ENCODE results near the gene HOXD11.

HOXD11 gene

DNA sequence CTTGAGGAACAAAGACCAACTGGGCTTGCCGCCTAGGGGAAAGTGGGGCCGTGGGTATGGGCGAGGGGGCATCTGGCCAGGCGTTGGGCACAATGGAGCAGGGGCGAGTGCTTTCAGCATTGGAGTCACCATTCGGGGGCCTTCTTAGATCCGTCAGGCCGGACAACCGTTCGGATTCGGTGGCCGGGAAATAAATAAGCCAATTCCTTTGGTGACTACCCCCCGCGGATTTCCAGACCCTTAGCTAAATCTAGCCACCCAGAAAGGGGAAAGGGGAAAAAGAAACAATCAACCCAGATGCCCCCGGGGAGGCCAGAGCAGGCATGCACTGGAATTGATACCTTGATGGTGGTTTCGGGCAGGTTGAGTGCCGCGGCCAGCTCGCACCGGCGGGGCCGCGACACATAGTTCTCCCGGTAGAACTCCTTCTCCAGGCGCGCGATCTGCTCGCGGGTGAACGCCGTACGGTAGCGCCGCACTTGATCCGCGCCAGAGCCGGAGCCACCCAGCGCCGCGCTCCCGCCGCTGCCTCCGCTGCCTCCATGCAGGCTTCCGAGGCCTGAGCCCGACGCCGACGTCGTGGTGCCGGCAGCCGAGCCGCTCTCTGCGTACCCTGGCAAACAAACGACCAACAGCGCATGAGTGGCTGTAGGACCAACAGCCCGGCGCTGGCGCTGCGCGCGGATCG lies 25.1 kb upstream of the HOXD11 start:
- DNase-seq = no peak

DNA sequence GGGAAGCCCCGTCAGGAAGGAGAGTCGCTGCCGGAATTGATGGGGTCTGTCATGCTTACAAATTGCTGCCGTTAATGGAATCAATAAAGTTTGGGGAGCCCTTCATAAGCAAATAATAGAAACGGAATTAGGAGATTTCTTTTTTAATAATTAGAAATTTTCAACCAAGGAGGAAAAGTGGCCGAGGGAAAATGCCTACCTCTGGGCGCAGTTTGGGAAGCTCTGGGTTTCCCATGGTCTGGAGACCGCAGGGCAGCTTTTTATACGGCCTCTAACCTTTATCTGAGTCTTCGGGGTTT lies 24.6 kb upstream of the HOXD11 start:
- DNase-seq = no peak

DNA sequence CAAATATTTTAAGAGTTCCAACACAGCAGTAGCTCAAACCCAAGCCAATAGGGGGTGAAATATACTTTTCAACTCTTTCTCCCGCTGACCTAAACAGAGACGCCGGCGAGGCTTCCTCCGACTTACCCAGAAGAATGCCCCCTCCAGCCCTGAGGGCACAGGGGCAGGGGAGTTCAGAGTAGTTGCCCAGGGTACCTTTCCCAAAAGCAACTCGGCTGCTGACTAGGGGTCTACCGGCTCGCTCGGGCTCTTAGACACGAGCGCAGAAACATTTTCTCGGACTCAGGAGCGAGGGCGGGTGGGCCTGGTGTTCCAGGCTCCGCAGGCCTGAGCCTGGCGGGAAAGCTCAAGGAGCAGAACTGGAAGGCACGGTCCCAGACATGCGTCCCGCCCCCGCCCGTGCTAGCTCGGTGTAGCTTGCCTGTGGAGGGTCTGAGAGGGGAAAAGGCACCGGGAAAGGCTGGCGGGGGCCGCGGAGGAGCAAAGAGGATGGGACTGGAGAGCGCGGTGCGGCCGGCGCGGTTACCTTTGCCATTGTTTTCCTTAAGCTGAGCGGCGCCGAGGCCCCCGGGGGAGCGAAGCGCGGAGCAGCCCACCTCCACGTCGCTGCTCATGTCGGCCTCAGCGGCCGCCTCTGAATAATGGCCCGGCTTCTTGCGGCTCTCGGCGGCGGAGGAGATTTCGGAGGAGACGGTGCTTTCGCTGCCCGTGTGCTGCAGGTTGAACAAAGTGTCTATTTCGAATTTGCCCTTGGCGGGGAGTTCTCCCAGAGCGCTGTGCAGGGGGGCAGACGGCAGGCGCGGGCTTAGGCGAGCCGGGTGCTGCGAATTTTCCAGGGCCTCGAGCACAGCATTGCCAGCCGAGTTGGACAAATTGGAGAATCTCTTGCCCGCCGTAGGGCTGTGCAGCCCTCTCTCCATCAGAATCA lies 24.0 kb upstream of the HOXD11 start:
- no peak for DNase-seq

DNA sequence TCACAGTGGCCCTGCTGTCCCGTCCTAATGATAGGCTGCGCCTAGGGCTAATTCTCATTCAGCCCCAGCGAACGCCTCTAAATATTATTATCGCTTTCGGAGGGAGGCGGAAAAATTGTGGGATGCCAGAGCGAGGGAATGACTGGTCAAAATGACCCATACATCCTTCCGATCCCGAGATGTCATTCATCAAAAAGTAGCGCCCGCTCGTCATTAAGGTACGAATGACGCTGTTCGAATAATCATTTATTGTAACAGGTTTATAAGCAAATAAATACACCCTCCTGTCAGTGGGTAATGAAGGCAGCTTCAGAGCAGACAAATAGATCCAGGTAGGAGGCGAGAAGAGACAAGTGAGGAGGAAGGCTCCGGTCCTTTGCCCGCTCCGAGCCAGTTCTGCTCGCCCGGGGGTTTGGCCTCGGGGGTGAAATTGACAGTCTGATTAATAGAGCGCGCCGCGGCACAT lies 23.3 kb upstream of the HOXD11 start, which contains the start of gene EVX2:
TSS of gene EVX2 (minus strand) at position 167 of the 466 bp plus-strand sequence. CDS start 186 bp downstream, outside the sequence.
- DNase-seq = no peak

DNA sequence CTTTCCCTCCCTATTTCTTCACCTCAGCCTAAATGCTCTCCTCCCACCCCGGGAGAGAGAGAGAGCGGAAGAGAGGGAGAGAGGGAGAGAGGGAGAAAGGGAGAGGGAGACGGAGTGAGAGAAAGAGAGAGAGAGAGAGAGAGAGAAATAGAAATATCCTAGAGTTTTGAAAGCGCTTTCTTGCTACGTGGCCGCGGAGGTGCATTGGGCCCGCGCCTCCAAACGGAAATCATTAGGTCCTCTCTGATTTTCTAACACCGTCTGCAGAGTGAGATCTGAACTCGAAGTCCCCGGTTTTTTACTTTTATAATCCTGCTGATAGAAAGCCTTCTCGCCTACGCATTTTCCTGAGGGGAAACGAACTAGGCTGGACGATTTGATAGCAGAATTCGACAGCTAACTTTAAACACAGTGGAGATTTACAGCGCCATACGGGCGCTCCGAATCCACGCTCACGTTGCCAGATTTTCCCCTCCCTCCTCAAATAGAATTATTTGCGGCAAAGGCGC lies 22.4 kb upstream of the HOXD11 start:
- DNase-seq = no peak

DNA sequence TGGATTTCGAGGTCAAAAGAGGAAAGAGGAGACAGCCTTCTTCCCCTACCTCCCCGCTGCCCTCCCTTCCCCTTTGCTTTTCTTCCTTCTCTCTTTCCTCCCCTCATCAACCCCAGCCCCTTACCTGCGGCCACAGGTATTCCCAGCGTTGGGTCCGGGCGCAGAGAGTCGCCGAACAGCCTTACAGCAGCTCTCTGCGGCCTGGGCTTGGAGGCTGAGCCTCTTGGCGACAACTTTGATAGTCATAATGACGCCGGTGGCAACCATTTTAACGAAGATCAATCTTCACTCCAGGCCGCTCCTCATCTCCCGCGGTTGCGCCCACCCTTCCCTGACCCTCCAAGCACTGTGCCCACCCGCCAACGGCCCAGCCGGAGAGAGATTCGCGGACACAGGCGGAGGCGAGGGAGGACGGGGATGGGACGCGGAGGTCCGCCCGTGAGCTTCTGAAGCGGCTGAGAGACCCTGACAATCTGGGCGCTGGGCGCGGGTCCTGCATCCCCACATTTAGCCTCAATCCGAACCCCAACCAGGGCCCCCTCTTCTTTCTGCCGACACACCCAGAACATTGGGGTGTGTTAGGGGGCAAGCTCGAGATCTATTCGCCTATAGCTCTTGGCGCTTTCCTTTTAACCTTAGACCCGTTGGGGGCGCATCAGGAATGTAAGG lies 21.8 kb upstream of the HOXD11 start:
- no peak for DNase-seq

DNA sequence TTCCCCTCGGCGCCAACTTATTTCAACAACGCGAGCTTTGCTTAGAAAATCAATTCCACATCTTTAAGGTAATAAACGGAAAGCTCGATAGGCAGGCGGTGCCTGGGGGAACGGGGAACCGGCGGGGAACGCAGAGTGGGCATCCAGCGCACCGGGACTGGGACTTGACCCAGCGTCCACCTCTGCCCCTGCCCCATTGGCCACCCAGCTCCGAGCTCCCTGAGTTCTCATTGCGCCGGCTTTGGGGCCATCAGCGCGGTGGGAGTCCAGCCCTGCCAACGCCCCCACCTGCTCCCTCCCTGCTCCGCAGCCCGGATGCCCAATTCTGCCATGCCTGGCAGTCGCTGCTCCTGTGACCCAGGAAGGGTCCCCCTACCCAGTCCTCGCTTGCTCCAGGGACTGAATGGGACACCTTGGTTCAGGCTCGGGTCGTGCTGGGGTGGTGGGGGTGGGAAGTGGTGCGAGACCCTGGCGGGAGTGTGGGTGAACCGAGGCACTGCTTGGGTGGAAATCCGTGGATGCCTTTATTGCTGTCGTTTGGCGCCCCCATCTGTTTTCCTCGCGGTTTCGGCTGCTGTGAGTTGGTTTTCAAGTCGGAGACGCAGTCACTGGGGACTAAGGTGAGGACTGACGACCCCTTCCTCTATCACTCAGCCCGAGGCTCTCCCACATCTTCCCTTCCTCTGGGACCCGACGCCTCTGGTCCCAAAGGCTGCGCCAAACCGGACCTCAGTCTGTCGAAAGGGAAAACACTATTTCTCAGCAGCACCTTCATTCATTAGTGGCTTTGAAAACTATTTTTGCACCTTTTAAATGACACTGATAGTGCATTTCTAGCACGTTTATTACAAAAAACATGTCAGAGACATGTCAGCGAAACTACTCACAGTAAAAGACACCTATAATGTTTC lies 21.0 kb upstream of the HOXD11 start:
- DNase-seq = no peak

DNA sequence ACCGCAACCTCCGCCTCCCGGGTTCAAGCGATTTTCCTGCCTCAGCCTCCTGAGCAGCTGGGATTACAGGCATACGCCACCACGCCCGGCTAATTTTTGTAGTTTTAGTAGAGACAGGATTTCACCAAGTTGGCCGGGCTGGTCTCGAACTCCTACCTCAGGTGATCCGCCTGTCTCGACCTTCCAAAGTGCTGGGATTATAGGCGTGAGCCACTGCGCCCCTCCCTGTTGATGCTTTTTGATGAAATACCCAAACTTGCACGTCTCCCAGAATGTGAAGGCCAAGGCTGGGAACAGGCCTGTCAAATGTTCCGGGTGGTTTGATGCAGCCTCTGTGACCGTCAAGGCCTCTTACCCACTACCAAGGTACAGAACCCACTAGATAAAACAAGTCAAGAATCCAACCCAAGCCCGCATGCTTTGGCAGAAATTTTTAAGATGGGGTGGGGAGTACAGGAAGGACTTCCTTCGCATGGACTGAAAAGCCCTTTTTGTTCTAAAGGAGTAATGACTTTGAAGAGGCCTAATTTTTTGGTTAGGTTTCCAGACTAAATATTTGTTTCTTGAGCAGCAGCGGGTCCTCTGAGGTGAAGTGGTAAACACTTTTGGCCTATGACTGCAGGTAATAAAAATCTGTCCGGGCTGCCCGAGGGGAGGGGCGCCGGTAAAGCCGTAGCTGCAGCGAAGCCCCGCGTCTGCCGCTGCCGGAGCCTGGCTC lies 19.6 kb upstream of the HOXD11 start:
- no peak for DNase-seq

DNA sequence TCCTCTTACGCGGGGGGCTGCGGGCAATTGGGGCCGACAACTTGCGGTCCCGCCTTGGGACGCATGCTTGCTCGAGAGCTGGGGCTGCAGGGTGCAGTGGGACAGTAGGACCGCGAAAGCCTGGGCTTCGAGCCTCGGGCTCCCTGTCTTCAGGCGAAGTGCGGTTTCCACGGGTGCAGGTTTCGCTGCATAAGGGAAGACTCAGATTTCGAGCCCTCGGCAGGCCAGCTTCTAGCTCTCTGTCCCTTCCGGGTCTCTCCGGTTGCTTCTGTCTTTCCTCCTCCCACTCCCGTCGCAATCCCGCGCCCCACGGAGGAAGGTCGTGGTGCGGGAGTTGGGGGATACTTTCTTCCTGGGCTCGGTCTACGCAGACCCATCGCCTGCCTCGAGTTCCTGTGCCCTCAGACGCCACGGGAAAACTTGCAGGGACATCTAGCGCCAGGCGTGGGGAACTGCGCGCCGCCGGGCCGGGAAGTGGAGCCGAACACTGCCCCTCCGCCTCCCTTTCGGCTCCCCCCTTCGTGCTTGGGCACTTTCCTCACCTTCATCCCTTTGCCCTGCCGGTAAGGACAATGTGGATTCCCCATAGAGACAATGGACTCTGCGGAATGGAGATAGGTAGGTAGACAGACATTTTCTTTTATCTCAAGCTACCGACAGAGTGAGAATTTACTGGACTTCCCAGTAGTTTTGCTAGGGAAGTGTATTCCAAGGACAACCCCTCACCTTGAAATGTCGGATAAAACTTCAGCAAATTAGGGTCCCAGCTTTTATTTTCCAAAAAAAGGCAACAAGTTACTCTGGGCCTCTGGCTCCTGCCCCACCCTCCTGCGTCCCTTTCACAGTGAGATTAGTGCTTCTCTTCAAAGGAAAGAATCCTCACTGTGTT lies 18.8 kb upstream of the HOXD11 start:
- no peak for DNase-seq

DNA sequence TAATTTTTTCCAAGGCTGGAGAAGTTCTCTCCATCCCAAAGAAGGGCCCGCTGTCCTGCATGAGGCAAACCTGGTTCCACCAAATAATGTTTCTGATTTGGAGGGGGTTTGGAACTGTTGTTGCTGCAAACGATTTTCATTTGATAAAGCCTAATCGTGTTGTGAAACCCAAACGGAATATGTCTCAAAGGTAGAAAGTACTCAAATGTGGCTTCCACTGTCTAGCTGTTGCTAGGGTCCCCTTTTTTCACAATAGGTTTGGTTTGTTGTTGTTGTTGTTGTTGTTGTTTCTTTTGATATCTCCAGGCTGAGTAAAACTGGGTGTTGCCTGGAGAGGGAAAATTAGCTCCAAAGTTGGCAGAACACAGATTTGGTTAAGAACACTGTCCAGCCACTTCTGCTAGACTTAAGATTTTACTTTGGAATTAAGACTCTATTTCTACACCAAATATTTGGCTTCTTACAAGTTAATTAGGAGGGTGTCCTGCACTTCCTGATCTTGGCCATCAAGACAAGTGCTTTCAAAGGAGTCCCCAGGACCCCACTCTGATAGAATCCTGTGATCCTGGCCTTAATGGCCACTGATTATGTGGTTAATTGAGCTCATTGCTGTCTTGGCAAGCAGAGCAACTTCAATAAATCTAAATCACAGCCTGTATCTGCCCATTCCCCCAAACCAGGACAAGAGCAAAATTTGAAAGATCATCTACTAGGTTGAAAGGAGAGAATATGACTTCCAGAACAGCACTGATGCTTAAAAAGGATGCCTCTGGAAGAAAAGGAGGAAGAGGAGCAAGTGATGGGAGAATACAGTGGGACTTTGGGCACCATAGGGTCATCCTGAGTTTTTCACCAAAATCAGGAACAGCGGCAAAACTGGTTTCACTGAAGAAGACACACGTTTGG lies 17.9 kb upstream of the HOXD11 start:
- DNase-seq = no peak

DNA sequence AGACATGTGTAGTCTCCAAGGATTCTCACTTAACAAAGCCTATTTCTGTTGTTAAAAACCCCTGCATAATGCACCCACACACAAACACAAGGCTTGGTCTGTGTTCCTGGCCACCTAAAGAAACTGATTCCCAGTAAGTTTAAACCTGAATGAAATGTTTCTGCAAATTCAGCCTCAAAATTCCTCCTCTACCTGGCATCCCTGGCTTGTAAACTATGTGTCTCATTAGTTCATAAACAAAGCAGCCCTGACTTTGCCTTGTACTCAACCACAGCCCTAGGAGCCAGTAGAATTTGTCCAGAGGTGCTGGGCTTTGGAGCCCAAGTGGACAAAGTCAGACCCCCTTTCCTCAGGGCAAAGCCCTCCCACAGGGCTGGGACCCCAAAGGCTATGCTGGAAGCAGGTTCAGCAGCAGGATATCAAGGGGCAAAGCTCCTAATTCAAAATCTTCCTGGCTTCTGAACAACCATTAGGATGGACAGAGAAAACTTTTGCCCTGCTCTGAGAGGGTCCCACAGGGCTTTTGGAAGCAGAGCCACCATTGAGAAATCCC lies 17.2 kb upstream of the HOXD11 start:
- no peak for DNase-seq

DNA sequence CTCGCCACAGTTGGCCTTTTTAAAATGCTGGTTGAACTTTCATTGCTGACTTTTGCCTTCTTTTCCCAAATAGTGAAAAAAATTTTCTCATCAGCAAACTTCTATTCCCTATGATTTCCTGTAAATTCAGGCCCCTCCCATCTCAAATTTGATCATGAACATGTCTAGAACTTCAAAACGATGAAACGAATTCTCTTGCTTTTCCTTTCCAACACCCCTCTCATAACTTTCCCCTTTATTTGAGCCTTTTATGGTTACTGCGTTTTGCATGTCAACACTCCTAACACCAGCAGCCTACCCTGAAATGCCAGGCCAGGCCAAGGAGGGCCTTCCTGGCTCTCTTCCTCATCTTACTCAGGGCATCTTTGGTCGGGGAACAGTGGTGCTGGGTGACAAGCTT lies 16.2 kb upstream of the HOXD11 start:
- no peak for DNase-seq

DNA sequence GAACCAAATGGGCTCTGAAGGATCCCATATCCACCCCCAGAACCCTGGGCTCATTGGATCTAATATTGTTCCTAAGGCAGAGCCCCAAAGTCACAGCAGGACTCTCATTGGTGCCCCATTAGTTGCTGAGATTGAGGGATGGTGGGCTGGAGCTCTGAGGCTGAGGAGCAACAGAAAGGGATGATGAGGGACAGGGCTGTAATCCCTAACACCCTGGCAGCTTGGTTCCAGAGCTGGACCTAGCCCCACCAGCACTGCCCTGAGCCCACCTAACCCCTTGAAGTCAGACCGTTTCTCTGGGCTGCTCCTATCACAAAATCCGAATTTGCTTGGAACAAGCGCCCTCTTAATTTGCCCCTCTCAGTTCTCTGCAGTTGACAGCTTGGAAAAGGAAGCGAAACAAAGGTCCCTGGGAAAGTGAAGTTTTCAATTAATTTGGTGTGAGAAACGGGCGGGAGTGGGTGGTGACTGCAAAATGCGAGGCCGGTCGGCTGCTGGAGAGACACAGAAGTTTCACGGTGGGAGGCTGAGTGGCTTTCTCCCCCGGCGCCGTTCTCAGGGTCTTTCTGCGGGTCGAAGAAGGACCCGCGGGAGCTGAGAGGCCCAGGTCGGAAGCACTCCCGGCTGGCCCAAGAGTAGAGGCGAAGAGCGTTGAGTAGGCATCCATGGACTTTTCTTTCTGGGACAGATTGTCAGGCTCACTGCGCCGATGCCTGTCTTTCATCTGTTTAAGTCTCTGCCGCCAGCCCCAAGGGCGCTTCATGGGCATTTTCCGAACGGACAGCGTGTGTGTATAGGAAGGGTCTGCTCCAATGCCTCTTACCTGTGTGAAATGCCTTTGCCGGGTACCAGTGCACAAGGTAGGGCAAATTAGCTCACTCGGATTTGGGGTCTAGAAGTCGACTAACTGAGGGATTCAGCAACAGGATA lies 15.5 kb upstream of the HOXD11 start:
- no peak for DNase-seq

DNA sequence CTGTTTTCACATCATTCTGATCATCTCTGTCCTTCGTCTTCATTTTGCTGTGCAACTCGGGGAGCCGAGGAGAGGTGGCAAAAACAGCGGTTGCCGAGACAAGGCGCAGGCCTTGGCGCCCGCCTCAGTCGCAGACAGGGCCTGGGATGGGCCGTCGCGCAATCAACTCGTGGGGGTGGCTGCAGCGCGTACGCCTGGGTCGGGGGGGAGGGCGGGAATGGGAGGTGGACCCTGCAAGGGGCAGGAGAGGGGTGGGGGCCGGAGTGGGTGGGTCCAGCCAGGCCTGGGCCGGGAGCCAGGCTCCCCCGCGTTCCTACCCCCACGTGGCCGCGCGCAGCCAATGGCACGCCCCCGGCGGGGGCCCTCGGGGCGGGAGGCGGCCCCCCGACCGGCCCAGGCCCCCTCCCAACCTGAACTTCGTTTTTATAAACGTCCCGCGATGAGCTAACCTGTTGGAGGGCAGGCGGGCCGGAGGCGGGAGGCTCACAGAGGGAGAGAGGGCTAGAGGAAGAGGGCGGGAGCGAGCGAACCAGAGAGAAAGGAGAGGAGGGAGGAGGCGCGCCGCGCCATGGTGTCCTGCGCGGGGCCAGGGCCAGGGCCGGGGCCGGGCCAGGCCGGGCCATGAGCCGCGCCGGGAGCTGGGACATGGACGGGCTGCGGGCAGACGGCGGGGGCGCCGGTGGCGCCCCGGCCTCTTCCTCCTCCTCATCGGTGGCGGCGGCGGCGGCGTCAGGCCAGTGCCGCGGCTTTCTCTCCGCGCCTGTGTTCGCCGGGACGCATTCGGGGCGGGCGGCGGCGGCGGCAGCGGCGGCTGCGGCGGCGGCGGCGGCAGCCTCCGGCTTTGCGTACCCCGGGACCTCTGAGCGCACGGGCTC lies 14.6 kb upstream of the HOXD11 start, which contains the start of gene HOXD13:
TSS of gene HOXD13 (plus strand) at position 452 of the 875 bp plus-strand sequence. CDS start at position 622, 170 bp downstream.
- no peak for DNase-seq

DNA sequence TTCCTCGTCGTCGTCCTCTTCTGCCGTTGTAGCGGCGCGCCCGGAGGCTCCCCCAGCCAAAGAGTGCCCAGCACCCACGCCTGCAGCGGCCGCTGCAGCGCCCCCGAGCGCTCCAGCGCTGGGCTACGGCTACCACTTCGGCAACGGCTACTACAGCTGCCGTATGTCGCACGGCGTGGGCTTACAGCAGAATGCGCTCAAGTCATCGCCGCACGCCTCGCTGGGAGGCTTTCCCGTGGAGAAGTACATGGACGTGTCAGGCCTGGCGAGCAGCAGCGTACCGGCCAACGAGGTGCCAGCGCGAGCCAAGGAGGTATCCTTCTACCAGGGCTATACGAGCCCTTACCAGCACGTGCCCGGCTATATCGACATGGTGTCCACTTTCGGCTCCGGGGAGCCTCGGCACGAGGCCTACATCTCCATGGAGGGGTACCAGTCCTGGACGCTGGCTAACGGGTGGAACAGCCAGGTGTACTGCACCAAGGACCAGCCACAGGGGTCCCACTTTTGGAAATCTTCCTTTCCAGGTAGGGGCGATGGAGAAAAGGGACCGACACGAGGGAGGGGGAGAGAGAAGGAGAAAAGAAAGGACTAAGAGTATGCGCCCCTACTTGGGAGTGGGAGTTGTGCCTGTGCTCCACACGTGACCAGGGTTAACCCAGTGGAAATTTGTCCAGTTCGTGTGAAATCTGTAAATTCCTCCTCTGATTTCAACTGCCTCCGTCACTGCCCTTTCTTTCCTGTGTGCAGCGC lies 13.8 kb upstream of the HOXD11 start:
- no peak for DNase-seq

DNA sequence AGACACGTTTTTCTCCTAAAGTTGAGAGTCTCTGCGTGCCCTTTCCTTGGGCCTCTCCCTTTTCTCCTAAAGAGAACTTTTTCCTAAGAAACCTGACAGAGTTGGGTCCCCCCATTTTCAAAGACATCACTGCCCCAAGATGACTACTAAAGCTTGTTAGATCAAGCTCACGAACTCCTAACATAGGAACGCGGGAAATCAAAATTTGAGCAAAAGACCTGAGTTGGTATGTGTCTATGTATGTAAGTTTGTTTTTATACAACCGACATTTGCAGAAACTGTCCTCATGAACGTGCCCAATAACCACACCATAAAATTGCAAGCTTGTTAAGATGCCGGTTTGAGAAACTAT lies 13.2 kb upstream of the HOXD11 start:
- DNase-seq = no peak

Measured in effector CD8-positive, alpha-beta T cell (primary cell).